Subcutaneous adipose tissue (tissue), 4 donors: ENCODE data around the gene PTPRK. TPM values are rescaled to one million over a fixed set of nuclear protein-coding genes. Genes with fewer than 3 reads are reported as not detected.

Experiments used
- total RNA-seq, 4 donors: library from RNA; depleted of rRNA; stranded (reverse); fragments of >200 nt; gene quantifications; one replicate each; pipeline ENCODE4 v1.1.0, GENCODE V29; 2016
- TF ChIP-seq, protein P1 (sequence below): fragments of 450-650 bp; IDR thresholded peaks from one replicate; pipeline ENCODE4 v1.5.1; 2016; ENCODE audit warnings: low read depth, mild to moderate bottlenecking, control low read depth, antibody characterized with exemption, moderate library complexity

The PTPRK gene
- total RNA-seq, 4 donors from 2014 or later, result 21.6 to 31.0 (median 26.1) TPM

DNA sequence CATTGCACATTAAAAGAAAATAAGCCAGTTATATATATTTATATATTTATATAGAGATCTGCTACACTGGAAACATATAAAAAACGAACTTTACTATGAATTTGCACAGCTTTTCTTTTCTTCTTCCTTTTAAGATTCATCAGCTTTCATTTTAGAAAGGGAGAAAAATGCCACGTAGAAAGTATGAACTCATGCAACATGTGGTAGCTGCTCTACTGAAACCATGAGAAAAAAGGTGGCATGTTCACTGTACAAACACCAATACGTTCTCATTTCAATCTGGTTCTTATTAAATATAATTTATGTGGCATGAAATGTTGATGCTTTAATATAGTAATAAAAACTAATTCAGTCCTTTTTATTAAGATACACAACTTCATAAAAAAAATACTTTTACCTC lies 550.7 kb downstream of the PTPRK start:
- TF ChIP-seq, protein P1, sequence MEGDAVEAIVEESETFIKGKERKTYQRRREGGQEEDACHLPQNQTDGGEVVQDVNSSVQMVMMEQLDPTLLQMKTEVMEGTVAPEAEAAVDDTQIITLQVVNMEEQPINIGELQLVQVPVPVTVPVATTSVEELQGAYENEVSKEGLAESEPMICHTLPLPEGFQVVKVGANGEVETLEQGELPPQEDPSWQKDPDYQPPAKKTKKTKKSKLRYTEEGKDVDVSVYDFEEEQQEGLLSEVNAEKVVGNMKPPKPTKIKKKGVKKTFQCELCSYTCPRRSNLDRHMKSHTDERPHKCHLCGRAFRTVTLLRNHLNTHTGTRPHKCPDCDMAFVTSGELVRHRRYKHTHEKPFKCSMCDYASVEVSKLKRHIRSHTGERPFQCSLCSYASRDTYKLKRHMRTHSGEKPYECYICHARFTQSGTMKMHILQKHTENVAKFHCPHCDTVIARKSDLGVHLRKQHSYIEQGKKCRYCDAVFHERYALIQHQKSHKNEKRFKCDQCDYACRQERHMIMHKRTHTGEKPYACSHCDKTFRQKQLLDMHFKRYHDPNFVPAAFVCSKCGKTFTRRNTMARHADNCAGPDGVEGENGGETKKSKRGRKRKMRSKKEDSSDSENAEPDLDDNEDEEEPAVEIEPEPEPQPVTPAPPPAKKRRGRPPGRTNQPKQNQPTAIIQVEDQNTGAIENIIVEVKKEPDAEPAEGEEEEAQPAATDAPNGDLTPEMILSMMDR, result no peak

DNA sequence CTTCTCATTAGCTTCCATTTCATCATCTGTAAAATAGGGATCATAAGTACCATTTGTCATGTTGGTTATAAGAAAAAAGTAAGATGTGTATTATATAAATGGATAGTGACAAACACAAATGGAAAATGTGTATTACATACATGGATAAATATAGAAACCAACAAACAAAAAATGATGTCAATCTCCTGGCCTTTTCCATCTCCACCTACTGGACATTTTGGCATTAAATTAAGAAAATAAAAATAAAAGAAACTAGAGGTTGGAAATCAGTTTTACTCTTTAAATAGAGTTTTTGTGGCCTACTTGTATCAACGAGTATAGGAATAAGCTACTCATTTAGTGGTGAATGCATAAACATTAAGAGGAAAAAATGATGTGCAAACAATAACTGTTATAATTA lies 552.0 kb downstream of the PTPRK start:
- TF ChIP-seq, protein P1, result no peak

GRCh38 chr6:127967708-127968107 lies 552.7 kb downstream of the PTPRK start:
- TF ChIP-seq, protein P1, result no peak

DNA sequence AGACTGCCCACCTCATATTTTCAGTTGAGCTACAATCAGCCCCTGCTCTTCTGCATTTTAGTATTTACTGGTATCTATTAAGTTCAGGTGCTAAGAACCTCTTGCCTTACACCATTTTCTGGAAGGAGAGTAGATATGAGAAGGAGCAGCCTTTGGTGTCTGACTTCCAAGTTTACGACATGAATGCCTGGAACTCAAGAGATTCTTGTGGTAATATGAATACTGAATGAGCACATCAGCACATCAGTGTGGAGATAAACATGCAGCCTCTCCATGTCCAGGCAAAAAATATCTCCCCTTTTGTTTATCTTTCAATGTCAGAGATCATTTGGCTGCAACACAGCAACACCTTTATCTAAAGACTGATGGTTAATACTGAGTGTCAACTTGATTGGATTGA lies 553.8 kb downstream of the PTPRK start:
- TF ChIP-seq, protein P1, result no peak

- TF ChIP-seq, protein P1, result no peak
Measured at GRCh38 chr6:127963495-127963894, 556.9 kb downstream of the PTPRK start.

- TF ChIP-seq, protein P1, result no peak
Measured at GRCh38 chr6:127959869-127960268, 560.5 kb downstream of the PTPRK start.

- TF ChIP-seq, protein P1, result no peak
Measured at GRCh38 chr6:127956956-127957355, 563.4 kb downstream of the PTPRK start.
